Stomach (tissue), 9 donors: ENCODE data around the gene MAPK8IP3. TPM values are rescaled to one million over a fixed set of nuclear protein-coding genes. Genes with fewer than 3 reads are reported as not detected.

Source experiments
- DNase-seq, 2 donors: peaks; one replicate each; pipeline versions ENCODE4 v3.0.0 to v3.0.0-alpha.2; 2013 to 2019
- H3K27ac ChIP-seq, 5 donors: fragments of 200-600 bp in 4 of 5; sonication (generic) in 4 of 5; one replicate each; pipeline ENCODE4 v1.5.1; 2013 to 2019; ENCODE audit warnings: mild to moderate bottlenecking in 1 of 5, moderate library complexity in 1 of 5
- H3K27me3 ChIP-seq, 3 donors: fragments of 200-600 bp; sonication (generic); one replicate each; pipeline ENCODE4 v1.5.1; 2017 to 2019; ENCODE audit warnings: mixed run types in 1 of 3
- H3K36me3 ChIP-seq, 4 donors: fragments of 200-600 bp; sonication (generic); 1 replicate in 3 of 4; 2 replicates in 1 of 4; pipeline ENCODE4 v1.5.1; 2016 to 2019
- H3K4me1 ChIP-seq, 4 donors: fragments of 200-600 bp; sonication (generic); one replicate each; pipeline ENCODE4 v1.5.1; 2016 to 2019
- H3K4me3 ChIP-seq, 4 donors: fragments of 200-600 bp; sonication (generic) in 3 of 4; one replicate each; pipeline ENCODE4 v1.5.1; 2016 to 2019; ENCODE audit warnings: mild to moderate bottlenecking in 1 of 4
- H3K9me3 ChIP-seq, 4 donors: fragments of 200-600 bp; sonication (generic); one replicate each; pipeline ENCODE4 v1.5.1; 2016 to 2019
- EP300 ChIP-seq: sonication (generic); formaldehyde crosslinking; IDR thresholded peaks from one replicate; pipeline ENCODE4 v1.6.1; 2017; ENCODE audit warnings: antibody characterized with exemption
- POLR2A ChIP-seq, 4 donors: fragments of 450-650 bp; IDR thresholded peaks; one replicate each; pipeline ENCODE4 v1.6.1; 2016; ENCODE audit warnings: antibody characterized with exemption in 4 of 4, control low read depth in 2 of 4, mild to moderate bottlenecking in 1 of 4, moderate library complexity in 1 of 4
- POLR2AphosphoS5 ChIP-seq, 3 donors: sonication (generic); formaldehyde crosslinking; IDR thresholded peaks; one replicate each; pipeline ENCODE4 v1.6.1; 2016; ENCODE audit warnings: antibody characterized with exemption in 3 of 3
- WGBS, 5 donors: extraction: QIAGEN DNeasy Blood & Tissue Kit in 3 of 5; methylation state at CpG; one replicate each; pipeline versions ENCODE4 v1.1.5 to v1.1.7; 2013 to 2018; 5-methylcytosine and 5-hydroxymethylcytosine counted together
- intact Hi-C: fragments of 100-400 bp; cut with DNase I; formaldehyde crosslinking; loops from one replicate; pipeline ENCODE4 v1.15.1; 2023; ENCODE audit warnings: low total_unique reads
- polyA plus RNA-seq, 3 donors: library from polyadenylated mRNA; stranded (reverse); fragments of 200-250 nt; gene quantifications; one replicate each; pipeline ENCODE4 v1.2.3, GENCODE V29; 2013
- total RNA-seq, 5 donors: library from RNA; depleted of rRNA; stranded (reverse); fragments of >200 nt; gene quantifications; one replicate each; pipeline versions ENCODE4 v1.1.0 to v1.2.3, GENCODE V29; 2014 to 2016
- TF ChIP-seq, protein P1 (sequence below), 7 experiments: fragments of 450-650 bp in 4 of 7; fragments of 200-600 bp in 3 of 7; sonication (generic) in 3 of 7; IDR thresholded peaks; one replicate each; pipeline ENCODE4 v1.5.1; 2016 to 2019; ENCODE audit warnings: antibody characterized with exemption in 7 of 7, control low read depth in 2 of 7, mild to moderate bottlenecking in 1 of 7
- donor health status: healthy with polysubstance abuse.
- donor health status: Bipolar disorder and iron deficiency.
- donor health status: healthy.

The MAPK8IP3 gene
- total and polyA plus RNA-seq, 8 donors: 10.1 to 320 (median 56.3) TPM

DNA sequence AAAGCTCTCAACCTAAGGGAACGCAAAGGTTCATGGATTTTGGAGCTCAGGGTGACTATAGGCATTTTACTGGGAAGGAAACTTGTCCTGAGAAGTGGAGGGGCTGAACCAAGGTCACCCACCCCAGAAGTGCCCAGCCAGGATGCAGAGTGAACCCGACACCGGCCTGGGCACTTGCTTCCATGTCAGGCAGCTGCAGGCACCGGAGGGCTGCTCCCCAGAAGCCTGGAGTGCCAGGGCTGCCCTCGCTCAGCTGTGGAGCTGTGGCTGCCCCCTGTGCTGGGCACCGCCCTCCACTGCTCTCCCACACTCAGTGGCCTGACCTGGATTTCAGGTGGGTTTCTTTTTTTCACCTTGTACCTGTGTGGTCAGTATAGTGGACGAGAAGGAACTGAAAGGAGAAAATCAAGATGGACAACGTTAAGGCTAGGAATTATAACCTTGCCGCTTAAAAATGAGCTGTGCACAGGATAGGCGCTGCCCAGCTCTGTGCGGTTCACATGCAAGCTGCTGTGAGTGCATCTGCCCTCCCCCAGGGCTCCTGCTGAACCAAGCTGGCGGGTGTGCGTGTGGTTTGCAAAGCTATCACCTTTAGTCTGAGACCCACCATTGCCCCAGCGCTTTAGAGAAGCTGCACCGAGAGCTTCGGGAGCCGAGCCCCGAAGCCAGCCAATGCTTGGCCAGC, 2.2 kb downstream of the MAPK8IP3 start:
- WGBS, 5 donors: 81 to 89% (median 86%) methylated on average over 18 of the region's 18 CpGs
- H3K27ac ChIP-seq: peak overlapping the region in 1 of 5 donors; percentile 93
- H3K27me3 ChIP-seq: no peaks in the 10 kb centered on the region

DNA sequence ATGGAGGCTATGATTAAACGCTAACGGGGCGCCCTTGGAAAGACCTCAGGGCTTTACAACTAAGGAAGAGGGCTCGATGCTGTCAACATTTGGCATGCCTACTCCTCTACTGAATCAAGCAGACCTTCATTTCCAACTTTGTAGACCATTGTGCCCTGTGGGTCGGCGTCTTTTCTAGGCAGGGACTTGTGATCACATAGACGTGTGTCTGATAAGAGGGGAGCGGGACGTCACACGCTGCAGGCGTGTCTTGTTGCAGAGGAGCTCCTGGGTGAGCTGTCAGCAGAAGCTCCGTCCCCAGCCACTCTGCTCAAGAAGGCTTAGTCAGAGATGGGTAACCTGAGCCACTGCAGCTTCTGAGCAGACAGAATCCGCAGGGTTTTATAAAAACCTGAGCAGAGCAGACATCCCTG, 2.8 kb downstream of the MAPK8IP3 start:
- Histone ChIP-seq H3K9me3 (no peaks in the 10 kb centered on the region), H3K4me1 (peaks cover 20 to 75% (median 51%) of the 10 kb centered on the region in 4 donors), H3K36me3 (peaks cover 0 to 12% (median 3%) of the 10 kb centered on the region in 4 donors), H3K27ac (peak overlapping the region in 1 of 5 donors; percentile 4), H3K27me3 (no peaks in the 10 kb centered on the region), H3K4me3 (peak overlapping the region in 1 of 4 donors; percentile 28)
- TF ChIP-seq EP300 (no peak), POLR2A (IDR thresholded peaks at IDR 0.05) (no peak), POLR2AphosphoS5 (IDR thresholded peaks at IDR 0.05) (no peak)
- TF ChIP-seq, protein P1, sequence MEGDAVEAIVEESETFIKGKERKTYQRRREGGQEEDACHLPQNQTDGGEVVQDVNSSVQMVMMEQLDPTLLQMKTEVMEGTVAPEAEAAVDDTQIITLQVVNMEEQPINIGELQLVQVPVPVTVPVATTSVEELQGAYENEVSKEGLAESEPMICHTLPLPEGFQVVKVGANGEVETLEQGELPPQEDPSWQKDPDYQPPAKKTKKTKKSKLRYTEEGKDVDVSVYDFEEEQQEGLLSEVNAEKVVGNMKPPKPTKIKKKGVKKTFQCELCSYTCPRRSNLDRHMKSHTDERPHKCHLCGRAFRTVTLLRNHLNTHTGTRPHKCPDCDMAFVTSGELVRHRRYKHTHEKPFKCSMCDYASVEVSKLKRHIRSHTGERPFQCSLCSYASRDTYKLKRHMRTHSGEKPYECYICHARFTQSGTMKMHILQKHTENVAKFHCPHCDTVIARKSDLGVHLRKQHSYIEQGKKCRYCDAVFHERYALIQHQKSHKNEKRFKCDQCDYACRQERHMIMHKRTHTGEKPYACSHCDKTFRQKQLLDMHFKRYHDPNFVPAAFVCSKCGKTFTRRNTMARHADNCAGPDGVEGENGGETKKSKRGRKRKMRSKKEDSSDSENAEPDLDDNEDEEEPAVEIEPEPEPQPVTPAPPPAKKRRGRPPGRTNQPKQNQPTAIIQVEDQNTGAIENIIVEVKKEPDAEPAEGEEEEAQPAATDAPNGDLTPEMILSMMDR (IDR thresholded peaks at IDR 0.05): no peak
- DNase-seq: no peak
- 60 to 77% (median 64%) methylated on average over 13 of the region's 13 CpGs for WGBS, 5 donors
- intact Hi-C loops: no loop called here

More for the DNA sequence above, 2.2 kb downstream of the MAPK8IP3 start:
- Histone ChIP-seq H3K4me3 (peak overlapping the region in 2 of 4 donors; percentile 28 to 83), H3K36me3 (peaks cover 0 to 12% (median 3%) of the 10 kb centered on the region in 4 donors), H3K4me1 (peaks cover 20 to 77% (median 55%) of the 10 kb centered on the region in 4 donors), H3K9me3 (no peaks in the 10 kb centered on the region)
- DNase-seq: no peak
- intact Hi-C loops: no loop called here
- TF ChIP-seq, protein P1 (IDR thresholded peaks at IDR 0.05): no peak
- no peak for TF ChIP-seq EP300
- no peak for TF ChIP-seq POLR2A (IDR thresholded peaks at IDR 0.05)
- no peak for TF ChIP-seq POLR2AphosphoS5 (IDR thresholded peaks at IDR 0.05)

DNA sequence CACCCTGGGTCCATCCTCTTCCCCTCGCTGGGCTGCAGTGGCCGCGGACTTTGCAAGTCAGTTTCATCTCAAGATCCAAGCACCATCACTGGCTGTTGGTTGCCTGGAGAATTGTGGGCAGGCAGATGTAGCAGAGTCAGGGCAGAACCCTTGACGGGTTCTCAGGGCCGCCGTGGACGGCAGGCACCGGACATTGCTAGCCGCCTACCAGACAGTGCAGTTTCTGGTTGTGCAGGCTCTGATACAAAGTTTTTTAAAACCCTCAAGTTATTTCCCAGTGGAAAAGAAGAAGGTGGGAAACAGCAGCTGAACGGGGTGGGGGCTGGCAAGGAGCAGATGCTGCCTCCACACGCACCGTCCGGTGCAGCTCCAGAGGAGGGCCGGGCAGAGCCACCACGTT, 3.4 kb downstream of the MAPK8IP3 start:
- H3K27me3 ChIP-seq: no peaks in the 10 kb centered on the region
- H3K27ac ChIP-seq: no peak overlapping the region
- no peaks in the 10 kb centered on the region for H3K9me3 ChIP-seq
- H3K36me3 ChIP-seq: peaks cover 0 to 18% (median 3%) of the 10 kb centered on the region in 4 donors
- no peak for DNase-seq
- peaks cover 20 to 79% (median 49%) of the 10 kb centered on the region in 4 donors for H3K4me1 ChIP-seq
- 86 to 94% (median 90%) methylated on average over 15 of the region's 15 CpGs for WGBS, 5 donors
- no peak overlapping the region for H3K4me3 ChIP-seq
- TF ChIP-seq EP300: no peak
- intact Hi-C loops: no loop called here

DNA sequence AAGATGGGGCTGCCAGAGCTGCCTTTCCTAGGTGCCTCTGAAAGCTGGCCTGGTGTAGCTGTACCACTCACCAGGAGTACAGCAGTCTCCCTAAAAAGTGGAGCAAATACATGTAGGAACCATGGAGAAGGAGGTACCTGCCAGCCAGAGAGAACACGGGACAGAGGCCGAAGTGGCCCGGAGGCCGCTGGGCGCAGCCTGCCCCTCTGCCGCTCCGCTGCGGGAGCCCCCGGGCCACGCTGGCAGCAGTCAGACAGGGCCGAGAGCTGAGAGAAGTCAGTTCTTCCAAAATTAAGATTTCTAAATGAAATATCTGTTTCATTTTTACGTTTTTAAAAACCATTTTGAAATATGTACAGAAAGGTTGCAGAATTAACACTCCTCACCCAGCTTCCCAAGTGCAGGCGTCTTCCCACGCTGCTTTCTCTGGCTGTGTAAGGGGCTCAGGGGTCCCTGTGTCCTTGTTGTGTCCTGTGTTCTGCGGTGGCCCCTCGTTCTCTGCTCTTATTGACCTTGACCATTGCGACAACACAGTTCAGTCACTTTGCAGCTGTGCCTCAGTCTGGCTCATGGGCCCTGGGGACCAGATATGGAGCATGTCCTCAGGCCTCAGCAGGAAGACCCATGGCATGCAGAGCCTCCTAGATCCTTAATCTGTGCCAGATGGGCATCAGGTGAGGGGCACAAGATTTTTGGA, 5.0 kb downstream of the MAPK8IP3 start:
- 86 to 93% (median 91%) methylated on average over 17 of the region's 17 CpGs for WGBS, 5 donors
- Histone ChIP-seq H3K4me3 (no peak overlapping the region), H3K36me3 (peaks cover 0 to 18% (median 3%) of the 10 kb centered on the region in 4 donors), H3K27ac (no peak overlapping the region), H3K4me1 (peaks cover 13 to 72% (median 41%) of the 10 kb centered on the region in 4 donors), H3K9me3 (no peaks in the 10 kb centered on the region), H3K27me3 (no peaks in the 10 kb centered on the region)
- no peak for DNase-seq
- TF ChIP-seq POLR2A (IDR thresholded peaks at IDR 0.05) (no peak), EP300 (no peak), POLR2AphosphoS5 (IDR thresholded peaks at IDR 0.05) (no peak)
- TF ChIP-seq, protein P1 (IDR thresholded peaks at IDR 0.05): no peak
- intact Hi-C loops: no loop called here
